Measurements from ENCODE around the gene ALDH6A1.
A peak's percentile ranks its signal among the peaks of the same experiment; 100 is the strongest.
"Not testable (repeated sequence)": the region's sequence is repeated elsewhere in the genome, so short reads cannot be mapped to it uniquely, and the experiment has no call there.

The ALDH6A1 gene

GRCh38 chr14:74084277-74085046 lies at the start of gene ALDH6A1, which contains the start of gene LIN52:
Gene ALDH6A1 (minus strand): TSS chr14:74084453. CDS start chr14:74084394, 59 bp downstream.
Gene LIN52 (plus strand): TSS chr14:74084956. CDS start chr14:74084975, 19 bp downstream.
- DNase-seq, result peak; percentile 100

GRCh38 chr14:74127634-74128033 lies 43.4 kb upstream of the ALDH6A1 start:
- no peak for DNase-seq

GRCh38 chr14:74126315-74127013 lies 42.2 kb upstream of the ALDH6A1 start:
- no peak for DNase-seq

- not testable (repeated sequence) for DNase-seq
Observed at GRCh38 chr14:74125487-74125886, 41.2 kb upstream of the ALDH6A1 start.

GRCh38 chr14:74111395-74112216 lies 27.4 kb upstream of the ALDH6A1 start:
- peak; percentile 53 for DNase-seq

GRCh38 chr14:74109369-74109768 lies 25.1 kb upstream of the ALDH6A1 start:
- DNase-seq, result no peak

- no peak for DNase-seq
Observed at GRCh38 chr14:74105381-74105780, 21.1 kb upstream of the ALDH6A1 start.

GRCh38 chr14:74089251-74090020 lies 5.2 kb upstream of the ALDH6A1 start:
- no peak for DNase-seq

- DNase-seq, result no peak
Observed at GRCh38 chr14:74085828-74086227, 1.6 kb upstream of the ALDH6A1 start.

GRCh38 chr14:74085047-74085637 lies 889 bp upstream of the ALDH6A1 start:
- no peak for DNase-seq

GRCh38 chr14:74083784-74084276 lies 423 bp downstream of the ALDH6A1 start:
- no peak for DNase-seq

GRCh38 chr14:74083161-74083560 lies 1.1 kb downstream of the ALDH6A1 start:
- no peak for DNase-seq

GRCh38 chr14:74081491-74081890 lies 2.8 kb downstream of the ALDH6A1 start:
- DNase-seq, result no peak

GRCh38 chr14:74080820-74081460 lies 3.3 kb downstream of the ALDH6A1 start:
- DNase-seq, result no peak

- no peak for DNase-seq
Observed at GRCh38 chr14:74077401-74077800, 6.9 kb downstream of the ALDH6A1 start.

GRCh38 chr14:74065746-74066575 lies 18.3 kb downstream of the ALDH6A1 start:
- no peak for DNase-seq

GRCh38 chr14:74064883-74065282 lies 19.4 kb downstream of the ALDH6A1 start:
- no peak for DNase-seq

- DNase-seq, result no peak
Observed at GRCh38 chr14:74064426-74064825, 19.8 kb downstream of the ALDH6A1 start.

GRCh38 chr14:74062809-74063150 lies 21.5 kb downstream of the ALDH6A1 start:
- DNase-seq, result no peak

GRCh38 chr14:74049876-74050495 lies 34.3 kb downstream of the ALDH6A1 start:
- no peak for DNase-seq
